Measurements from ENCODE around the gene SPATA22.

Gene SPATA22

GRCh38 chr17:3505008-3505407, 33.4 kb upstream of the SPATA22 start:
- Histone ChIP-seq H3K4me1 (ENCODE audit: control insufficient read depth, insufficient read depth, low read length) (no peaks in the 10 kb centered on the region), H3K9me3 (ENCODE audit: control insufficient read depth, insufficient read depth, low read length) (no peaks in the 10 kb centered on the region), H3K27me3 (ENCODE audit: control insufficient read depth, insufficient read depth, low read length) (no peaks in the 10 kb centered on the region), H3K36me3 (ENCODE audit: control insufficient read depth, insufficient read depth, low read length) (no peaks in the 10 kb centered on the region), H3K9ac (ENCODE audit: low read depth, low read length) (no peak overlapping the region), H3K4me3 (ENCODE audit: low read depth, low read length) (no peak overlapping the region)

DNA sequence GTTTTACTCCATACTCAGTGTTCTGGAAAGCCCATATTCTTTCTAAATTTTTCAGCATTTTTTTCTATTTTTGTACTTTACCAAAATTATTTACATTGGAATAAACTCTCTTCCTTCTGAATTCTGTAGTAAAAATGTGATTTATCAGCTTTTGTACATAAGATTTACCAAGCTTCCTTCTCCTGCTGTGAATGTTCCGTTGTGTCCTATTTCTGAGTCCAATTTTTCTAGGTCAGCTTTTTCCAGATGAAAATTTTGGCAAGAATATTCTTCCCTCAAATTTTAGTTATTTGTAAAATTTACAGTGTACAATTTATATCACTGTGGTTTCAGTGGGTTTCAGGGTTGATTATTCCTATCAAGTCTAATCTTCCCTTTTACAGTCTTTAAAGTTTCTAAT, 31.7 kb upstream of the SPATA22 start:
- Histone ChIP-seq H3K4me1 (ENCODE audit: control insufficient read depth, insufficient read depth, low read length) (peaks cover under 1% of the 10 kb centered on the region), H3K27me3 (ENCODE audit: control insufficient read depth, insufficient read depth, low read length) (no peaks in the 10 kb centered on the region), H3K36me3 (ENCODE audit: control insufficient read depth, insufficient read depth, low read length) (no peaks in the 10 kb centered on the region), H3K9me3 (ENCODE audit: control insufficient read depth, insufficient read depth, low read length) (no peaks in the 10 kb centered on the region), H3K4me3 (ENCODE audit: low read depth, low read length) (no peak overlapping the region), H3K9ac (ENCODE audit: low read depth, low read length) (no peak overlapping the region)

DNA sequence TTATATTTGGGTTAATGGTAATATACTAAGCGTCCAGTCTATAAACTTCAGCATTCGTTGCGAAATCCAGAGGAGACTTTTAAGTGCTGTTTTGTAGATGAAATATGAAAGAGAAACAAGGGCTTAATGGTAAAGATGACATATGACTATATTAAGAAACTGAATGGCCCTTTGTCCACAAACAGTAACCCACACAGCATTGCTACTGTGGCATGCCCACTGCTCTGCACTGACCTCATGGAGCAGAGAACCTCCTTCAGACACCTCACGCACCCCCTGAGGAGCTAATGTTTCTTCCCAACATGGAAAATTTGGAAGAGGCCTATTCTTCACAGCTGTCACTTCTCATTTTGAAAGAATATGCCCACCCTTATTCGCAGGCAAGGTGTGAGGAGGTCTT, 30.8 kb upstream of the SPATA22 start:
- Histone ChIP-seq H3K9me3 (ENCODE audit: control insufficient read depth, insufficient read depth, low read length) (no peaks in the 10 kb centered on the region), H3K4me1 (ENCODE audit: control insufficient read depth, insufficient read depth, low read length) (peaks cover 9% of the 10 kb centered on the region), H3K4me3 (ENCODE audit: low read depth, low read length) (no peak overlapping the region), H3K27me3 (ENCODE audit: control insufficient read depth, insufficient read depth, low read length) (no peaks in the 10 kb centered on the region), H3K36me3 (ENCODE audit: control insufficient read depth, insufficient read depth, low read length) (no peaks in the 10 kb centered on the region), H3K9ac (ENCODE audit: low read depth, low read length) (no peak overlapping the region)

GRCh38 chr17:3501344-3501743, 29.7 kb upstream of the SPATA22 start:
- Histone ChIP-seq H3K9me3 (ENCODE audit: control insufficient read depth, insufficient read depth, low read length) (no peaks in the 10 kb centered on the region), H3K9ac (ENCODE audit: low read depth, low read length) (no peak overlapping the region), H3K36me3 (ENCODE audit: control insufficient read depth, insufficient read depth, low read length) (no peaks in the 10 kb centered on the region), H3K4me1 (ENCODE audit: control insufficient read depth, insufficient read depth, low read length) (peaks cover 9% of the 10 kb centered on the region), H3K4me3 (ENCODE audit: low read depth, low read length) (no peak overlapping the region), H3K27me3 (ENCODE audit: control insufficient read depth, insufficient read depth, low read length) (no peaks in the 10 kb centered on the region)

DNA sequence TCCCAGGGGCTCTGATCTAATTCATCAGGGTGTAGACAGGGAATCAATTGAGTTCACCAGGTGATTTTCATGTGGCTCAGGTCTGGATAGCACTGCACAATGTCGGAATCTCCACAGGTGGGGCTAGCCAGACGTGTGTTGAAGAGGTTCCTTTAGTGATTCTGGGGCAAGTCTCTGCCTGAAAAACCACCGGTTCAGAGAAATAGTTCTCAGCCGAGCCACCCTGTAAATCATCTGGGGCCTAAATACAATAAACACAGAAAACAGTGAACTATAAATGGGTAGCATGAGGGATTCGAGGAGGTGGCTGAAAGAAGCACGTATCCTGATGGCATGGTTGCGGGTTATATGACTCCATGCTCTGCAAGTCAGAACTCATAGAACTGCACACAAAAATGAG, 25.5 kb upstream of the SPATA22 start:
- no peak overlapping the region for H3K4me3 ChIP-seq (ENCODE audit: low read depth, low read length)
- H3K9me3 ChIP-seq (ENCODE audit: control insufficient read depth, insufficient read depth, low read length) = no peaks in the 10 kb centered on the region
- H3K9ac ChIP-seq (ENCODE audit: low read depth, low read length) = no peak overlapping the region
- no peaks in the 10 kb centered on the region for H3K36me3 ChIP-seq (ENCODE audit: control insufficient read depth, insufficient read depth, low read length)
- no peaks in the 10 kb centered on the region for H3K27me3 ChIP-seq (ENCODE audit: control insufficient read depth, insufficient read depth, low read length)
- peaks cover 9% of the 10 kb centered on the region for H3K4me1 ChIP-seq (ENCODE audit: control insufficient read depth, insufficient read depth, low read length)

- H3K9me3 ChIP-seq (ENCODE audit: control insufficient read depth, insufficient read depth, low read length) = no peaks in the 10 kb centered on the region
- H3K4me3 ChIP-seq (ENCODE audit: low read depth, low read length) = no peak overlapping the region
- no peak overlapping the region for H3K9ac ChIP-seq (ENCODE audit: low read depth, low read length)
- no peaks in the 10 kb centered on the region for H3K36me3 ChIP-seq (ENCODE audit: control insufficient read depth, insufficient read depth, low read length)
- H3K27me3 ChIP-seq (ENCODE audit: control insufficient read depth, insufficient read depth, low read length) = no peaks in the 10 kb centered on the region
- H3K4me1 ChIP-seq (ENCODE audit: control insufficient read depth, insufficient read depth, low read length) = peaks cover 20% of the 10 kb centered on the region
Observed at GRCh38 chr17:3485481-3486068, 14.0 kb upstream of the SPATA22 start.

DNA sequence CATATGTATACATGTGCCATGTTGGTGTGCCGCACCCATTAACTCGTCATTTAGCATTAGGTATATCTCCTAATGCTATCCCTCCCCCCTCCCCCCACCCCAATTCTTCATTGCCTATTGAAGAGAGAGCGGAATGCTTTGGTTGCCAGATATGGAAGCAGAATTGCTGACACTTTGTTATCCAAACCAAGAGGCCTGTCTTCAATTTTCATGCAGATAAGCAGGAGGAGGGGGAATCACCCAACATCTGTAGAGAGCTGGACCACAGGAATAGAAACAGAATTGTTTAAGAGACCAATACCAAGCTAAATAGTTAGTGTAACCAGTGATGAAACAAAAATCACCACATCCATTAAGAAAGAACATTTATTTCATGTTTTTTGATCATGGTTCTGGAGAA, 11.2 kb upstream of the SPATA22 start:
- Histone ChIP-seq H3K4me1 (ENCODE audit: control insufficient read depth, insufficient read depth, low read length) (peaks cover 16% of the 10 kb centered on the region), H3K9me3 (ENCODE audit: control insufficient read depth, insufficient read depth, low read length) (no peaks in the 10 kb centered on the region), H3K27me3 (ENCODE audit: control insufficient read depth, insufficient read depth, low read length) (no peaks in the 10 kb centered on the region), H3K36me3 (ENCODE audit: control insufficient read depth, insufficient read depth, low read length) (no peaks in the 10 kb centered on the region), H3K9ac (ENCODE audit: low read depth, low read length) (no peak overlapping the region), H3K4me3 (ENCODE audit: low read depth, low read length) (no peak overlapping the region)

DNA sequence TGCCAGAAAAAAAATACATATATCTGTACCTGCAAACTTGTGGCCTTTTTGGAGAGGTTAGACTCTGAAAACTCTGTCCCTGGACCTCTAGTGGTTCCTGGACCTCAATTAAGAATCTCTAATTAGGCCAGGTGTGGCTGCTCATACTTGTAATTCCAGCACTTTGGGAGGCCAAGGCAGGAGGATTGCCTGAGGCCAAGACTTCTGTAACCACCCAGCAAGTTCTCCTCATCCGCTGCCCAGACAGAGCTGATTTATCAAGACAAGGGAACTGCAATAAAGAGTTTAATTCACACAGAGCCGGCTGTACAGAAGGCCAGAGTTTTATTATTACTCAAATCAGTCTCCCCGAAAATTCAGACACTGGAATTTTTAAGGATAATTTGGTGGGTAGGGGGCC, 8.4 kb upstream of the SPATA22 start:
- Histone ChIP-seq H3K4me1 (ENCODE audit: control insufficient read depth, insufficient read depth, low read length) (peaks cover 22% of the 10 kb centered on the region), H3K9me3 (ENCODE audit: control insufficient read depth, insufficient read depth, low read length) (no peaks in the 10 kb centered on the region), H3K27me3 (ENCODE audit: control insufficient read depth, insufficient read depth, low read length) (no peaks in the 10 kb centered on the region)

GRCh38 chr17:3475812-3476610, 4.4 kb upstream of the SPATA22 start, which contains the start of gene ASPA:
Gene ASPA, plus strand, starts transcription at chr17:3475997. Its CDS starts 163 bp downstream, at chr17:3476160.
- H3K36me3 ChIP-seq (ENCODE audit: control insufficient read depth, insufficient read depth, low read length) = no peaks in the 10 kb centered on the region
- H3K4me3 ChIP-seq (ENCODE audit: low read depth, low read length) = no peak within 1 kb of the TSS
- no peaks in the 10 kb centered on the region for H3K9me3 ChIP-seq (ENCODE audit: control insufficient read depth, insufficient read depth, low read length)
- peaks cover 6% of the 10 kb centered on the region for H3K4me1 ChIP-seq (ENCODE audit: control insufficient read depth, insufficient read depth, low read length)
- H3K27me3 ChIP-seq (ENCODE audit: control insufficient read depth, insufficient read depth, low read length) = no peaks in the 10 kb centered on the region
- no peak within 1 kb of the TSS for H3K9ac ChIP-seq (ENCODE audit: low read depth, low read length)

More for the DNA sequence above, 8.4 kb upstream of the SPATA22 start:
- Histone ChIP-seq H3K9ac (ENCODE audit: low read depth, low read length) (no peak overlapping the region), H3K36me3 (ENCODE audit: control insufficient read depth, insufficient read depth, low read length) (no peaks in the 10 kb centered on the region), H3K4me3 (ENCODE audit: low read depth, low read length) (no peak overlapping the region)

DNA sequence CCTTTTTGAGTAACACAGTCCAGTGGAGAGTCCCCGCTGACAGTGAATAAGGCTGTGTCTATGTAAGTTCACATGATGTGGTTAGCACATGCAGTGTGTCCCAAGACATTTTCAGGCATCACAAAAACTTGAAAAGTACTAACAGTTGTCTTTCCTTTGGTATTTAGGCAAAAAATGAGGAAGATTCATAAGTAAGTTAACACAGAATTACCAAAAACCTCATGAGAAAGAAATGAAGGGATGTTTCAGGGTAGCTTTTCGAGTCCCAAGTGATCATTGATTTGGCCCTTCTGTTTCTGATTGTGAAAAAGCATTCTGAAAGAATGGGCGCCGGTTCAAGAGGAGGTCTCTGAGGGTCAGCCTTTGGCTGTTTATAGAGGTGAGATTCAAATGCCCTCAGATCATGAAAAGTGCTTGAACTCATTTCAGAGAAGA, 3.6 kb upstream of the SPATA22 start:
- peaks cover 6% of the 10 kb centered on the region for H3K4me1 ChIP-seq (ENCODE audit: control insufficient read depth, insufficient read depth, low read length)
- no peak overlapping the region for H3K4me3 ChIP-seq (ENCODE audit: low read depth, low read length)
- H3K36me3 ChIP-seq (ENCODE audit: control insufficient read depth, insufficient read depth, low read length) = no peaks in the 10 kb centered on the region
- H3K27me3 ChIP-seq (ENCODE audit: control insufficient read depth, insufficient read depth, low read length) = no peaks in the 10 kb centered on the region
- no peak overlapping the region for H3K9ac ChIP-seq (ENCODE audit: low read depth, low read length)
- H3K9me3 ChIP-seq (ENCODE audit: control insufficient read depth, insufficient read depth, low read length) = no peaks in the 10 kb centered on the region

GRCh38 chr17:3474212-3474611, 2.6 kb upstream of the SPATA22 start:
- Histone ChIP-seq H3K4me3 (ENCODE audit: low read depth, low read length) (no peak overlapping the region), H3K36me3 (ENCODE audit: control insufficient read depth, insufficient read depth, low read length) (no peaks in the 10 kb centered on the region), H3K27me3 (ENCODE audit: control insufficient read depth, insufficient read depth, low read length) (no peaks in the 10 kb centered on the region), H3K9ac (ENCODE audit: low read depth, low read length) (no peak overlapping the region), H3K9me3 (ENCODE audit: control insufficient read depth, insufficient read depth, low read length) (no peaks in the 10 kb centered on the region), H3K4me1 (ENCODE audit: control insufficient read depth, insufficient read depth, low read length) (peaks cover 6% of the 10 kb centered on the region)

- Histone ChIP-seq H3K27me3 (ENCODE audit: control insufficient read depth, insufficient read depth, low read length) (no peaks in the 10 kb centered on the region), H3K36me3 (ENCODE audit: control insufficient read depth, insufficient read depth, low read length) (no peaks in the 10 kb centered on the region), H3K4me3 (ENCODE audit: low read depth, low read length) (no peak overlapping the region), H3K9ac (ENCODE audit: low read depth, low read length) (no peak overlapping the region), H3K4me1 (ENCODE audit: control insufficient read depth, insufficient read depth, low read length) (peaks cover 6% of the 10 kb centered on the region), H3K9me3 (ENCODE audit: control insufficient read depth, insufficient read depth, low read length) (no peaks in the 10 kb centered on the region)
Observed at GRCh38 chr17:3472137-3472536, 518 bp upstream of the SPATA22 start.

All from iPS-15b (cell line).